ENCODE data around the gene SPAAR.

DNA sequence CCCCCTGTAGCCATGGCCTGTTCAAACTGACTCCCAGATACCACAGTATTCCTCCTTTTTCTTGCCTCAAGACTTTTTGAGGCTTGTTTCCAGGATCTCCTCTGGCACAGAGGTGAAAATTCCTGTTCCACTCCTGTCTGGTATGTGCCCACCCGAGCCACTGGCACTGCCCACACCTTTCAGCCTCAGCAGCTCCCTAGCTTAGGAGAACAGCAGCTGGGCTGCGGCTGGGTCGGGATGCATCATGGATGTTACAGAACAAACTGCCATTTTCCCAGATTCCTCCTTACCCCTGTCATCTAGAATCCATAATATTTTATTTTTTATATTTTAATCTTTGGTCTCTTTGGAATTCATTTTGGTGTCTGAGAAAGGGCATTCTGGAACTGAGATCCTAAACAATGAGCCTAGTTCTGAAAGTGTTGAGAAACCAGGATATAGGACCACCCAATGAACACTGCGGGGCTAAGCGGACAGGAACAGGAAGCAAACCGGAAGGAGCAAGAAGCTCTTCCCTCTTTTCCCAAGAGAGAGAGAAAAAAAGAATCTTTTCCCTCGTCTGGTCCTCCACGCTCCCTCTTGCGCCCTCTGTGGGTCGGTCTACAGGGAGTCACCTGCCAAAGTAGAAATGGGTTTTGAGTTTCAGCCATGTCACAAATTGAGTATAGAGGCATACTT is 36.2 kb downstream of the SPAAR start:
- TF ChIP-seq, protein P1, sequence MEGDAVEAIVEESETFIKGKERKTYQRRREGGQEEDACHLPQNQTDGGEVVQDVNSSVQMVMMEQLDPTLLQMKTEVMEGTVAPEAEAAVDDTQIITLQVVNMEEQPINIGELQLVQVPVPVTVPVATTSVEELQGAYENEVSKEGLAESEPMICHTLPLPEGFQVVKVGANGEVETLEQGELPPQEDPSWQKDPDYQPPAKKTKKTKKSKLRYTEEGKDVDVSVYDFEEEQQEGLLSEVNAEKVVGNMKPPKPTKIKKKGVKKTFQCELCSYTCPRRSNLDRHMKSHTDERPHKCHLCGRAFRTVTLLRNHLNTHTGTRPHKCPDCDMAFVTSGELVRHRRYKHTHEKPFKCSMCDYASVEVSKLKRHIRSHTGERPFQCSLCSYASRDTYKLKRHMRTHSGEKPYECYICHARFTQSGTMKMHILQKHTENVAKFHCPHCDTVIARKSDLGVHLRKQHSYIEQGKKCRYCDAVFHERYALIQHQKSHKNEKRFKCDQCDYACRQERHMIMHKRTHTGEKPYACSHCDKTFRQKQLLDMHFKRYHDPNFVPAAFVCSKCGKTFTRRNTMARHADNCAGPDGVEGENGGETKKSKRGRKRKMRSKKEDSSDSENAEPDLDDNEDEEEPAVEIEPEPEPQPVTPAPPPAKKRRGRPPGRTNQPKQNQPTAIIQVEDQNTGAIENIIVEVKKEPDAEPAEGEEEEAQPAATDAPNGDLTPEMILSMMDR (conservative IDR thresholded peaks at IDR 0.05), result peak; percentile 67
- TF ChIP-seq EZH2 (IDR thresholded peaks at IDR 0.05; ENCODE audit: low read depth), result no peak
